Hematopoietic multipotent progenitor cell treated with erythropoietin and hydrocortisone succinate and interleukin-3 and kit ligand, for 8 days (in vitro differentiated cells): ENCODE data around the gene GRM1.

Experiments
- DNase-seq: peaks from one replicate; pipeline ENCODE4 v3.0.0-alpha.2; 2015

GRM1 gene

DNA sequence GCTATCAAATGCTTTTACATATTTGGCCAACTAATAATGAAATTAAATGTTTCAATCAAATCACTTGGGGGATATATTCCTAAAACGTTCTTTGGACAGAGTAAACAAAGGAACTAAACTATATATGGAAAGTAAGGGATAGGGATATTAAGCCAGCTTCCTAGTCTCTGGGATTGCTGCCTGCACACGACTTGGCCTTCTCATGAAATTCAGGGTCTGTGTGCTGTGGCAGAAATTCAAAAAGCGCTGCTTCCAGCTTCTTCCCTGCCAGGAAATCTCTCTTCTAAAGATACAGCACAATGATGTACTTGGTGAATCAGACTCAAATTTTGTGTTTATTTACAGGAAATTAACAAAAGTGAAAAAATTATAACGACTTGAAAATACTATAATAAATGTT is 308.5 kb downstream of the GRM1 start:
- DNase-seq, result no peak

DNA sequence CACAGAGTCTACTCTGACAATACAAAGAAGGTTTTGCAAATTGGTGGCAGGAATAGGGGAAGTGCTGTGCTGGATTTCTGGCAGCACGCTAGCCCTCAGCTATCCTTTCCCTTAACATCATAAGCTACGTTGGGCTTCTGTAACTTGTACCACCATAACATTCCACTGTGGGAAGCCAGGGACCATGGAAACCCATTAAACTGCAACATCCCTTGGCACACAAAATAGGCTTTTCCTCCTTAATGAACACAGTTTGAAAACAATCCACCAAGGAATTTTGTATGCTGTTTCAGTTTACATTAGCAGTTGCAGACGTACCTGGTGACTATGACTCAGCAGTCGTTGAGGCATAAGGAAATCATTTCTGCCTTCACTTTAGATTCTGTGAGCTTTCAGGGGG is 310.9 kb downstream of the GRM1 start:
- no peak for DNase-seq

DNA sequence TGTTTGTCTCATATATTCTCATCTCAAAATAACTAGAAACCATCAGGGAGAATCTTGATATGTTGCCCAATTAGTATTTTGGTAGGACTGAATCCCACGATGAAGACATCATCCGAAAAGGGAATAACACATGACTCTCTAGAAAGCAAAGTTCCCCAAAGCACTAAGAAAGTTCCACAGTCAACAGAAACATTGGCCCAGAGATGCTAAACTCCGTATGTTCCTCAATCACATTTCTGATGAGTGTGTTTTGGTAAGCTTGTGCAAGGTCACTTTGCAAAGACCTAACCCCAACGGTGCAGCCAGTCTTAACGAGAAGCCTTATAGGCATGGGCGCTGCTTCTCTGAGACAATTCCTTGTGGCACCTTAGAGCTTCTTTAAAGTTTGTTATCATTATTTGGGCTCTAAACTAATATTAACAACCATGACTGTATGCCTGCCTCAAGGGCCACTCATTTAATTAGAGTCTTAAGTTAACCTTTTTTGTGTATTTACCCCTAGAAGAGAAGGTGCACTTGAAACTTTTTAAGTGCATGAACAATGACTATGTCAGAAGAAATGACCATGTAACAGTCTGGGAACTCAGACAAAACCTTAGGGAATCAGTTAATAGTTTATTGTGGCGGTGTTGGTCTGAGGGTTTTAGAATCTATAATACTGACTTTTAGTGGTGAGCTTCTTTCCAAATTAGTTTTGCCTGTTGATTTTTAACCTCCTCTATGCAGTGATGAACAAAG is 312.8 kb downstream of the GRM1 start:
- no peak for DNase-seq

DNA sequence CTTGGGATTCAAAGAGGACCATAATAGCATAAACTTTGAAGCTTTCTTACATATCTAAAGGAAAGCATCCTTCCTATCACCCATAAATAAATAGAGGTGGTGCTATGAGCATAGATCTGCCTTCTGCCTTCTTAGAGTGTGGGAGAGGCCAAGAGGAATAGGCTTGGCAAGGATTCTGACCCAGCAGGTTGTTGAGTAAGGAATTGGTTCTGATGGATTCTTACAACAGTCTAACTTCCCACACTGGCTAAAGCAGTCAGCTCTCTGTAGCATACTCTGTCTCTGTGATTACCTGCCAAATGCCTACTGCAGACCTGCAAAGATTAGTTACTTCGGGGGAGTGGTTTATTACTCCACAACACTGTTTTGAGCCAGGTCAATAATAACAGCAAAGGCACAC is 316.7 kb downstream of the GRM1 start:
- DNase-seq, result no peak

DNA sequence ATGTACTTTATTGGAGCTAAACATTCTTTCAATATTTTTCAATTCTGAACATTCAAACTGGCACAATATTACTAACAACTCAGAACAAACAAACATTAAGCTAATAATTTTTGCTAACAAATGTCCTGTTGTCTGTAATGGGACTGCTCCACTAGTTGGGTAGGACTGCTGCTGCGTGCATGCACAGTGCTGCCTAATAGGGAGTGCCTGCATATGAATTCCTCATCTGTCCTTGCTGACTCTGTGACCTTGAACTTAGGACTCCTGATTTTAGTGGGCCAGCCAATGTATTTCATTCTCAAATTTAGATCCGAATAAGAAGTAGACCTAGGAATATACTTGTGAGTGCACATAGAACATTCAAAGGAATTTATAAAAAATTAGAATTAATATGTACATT is 318.2 kb downstream of the GRM1 start:
- no peak for DNase-seq

DNA sequence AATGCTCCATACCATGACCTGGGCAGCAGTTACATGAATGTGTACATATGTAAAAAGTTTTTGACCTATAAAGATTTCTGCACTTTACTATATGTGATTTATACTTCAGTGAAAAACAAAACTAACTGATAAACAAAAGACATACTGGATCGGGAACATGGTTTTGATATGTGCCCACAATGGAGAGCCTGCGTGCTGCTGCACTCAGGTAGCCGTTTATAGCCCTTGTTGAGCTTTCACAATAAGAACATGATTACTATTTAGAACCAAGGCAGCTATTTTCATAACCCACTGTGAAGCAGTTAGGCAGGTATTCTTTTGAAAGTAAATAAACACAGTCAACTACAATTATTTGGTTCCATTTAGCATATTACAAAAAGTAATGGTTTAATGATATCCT is 318.8 kb downstream of the GRM1 start:
- DNase-seq, result no peak

DNA sequence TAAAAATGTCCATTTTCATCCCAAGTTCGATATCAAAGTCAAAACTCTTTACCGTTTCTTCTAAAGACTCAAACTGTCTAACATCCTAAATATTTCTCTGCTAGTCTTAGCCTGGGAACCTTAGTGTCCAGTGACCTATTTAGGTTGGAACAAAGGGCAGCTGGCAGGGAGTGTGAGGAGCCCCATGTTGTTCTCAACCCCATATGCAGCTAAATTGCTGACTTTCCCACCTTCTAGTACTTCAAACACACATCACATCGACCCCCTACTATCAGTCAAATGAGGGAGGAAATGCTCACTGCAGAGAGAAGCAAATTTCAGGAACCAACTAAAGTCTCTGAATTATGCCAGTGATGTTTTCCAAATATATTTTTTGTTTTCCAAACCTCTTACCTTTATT is 322.2 kb downstream of the GRM1 start:
- DNase-seq, result no peak

DNA sequence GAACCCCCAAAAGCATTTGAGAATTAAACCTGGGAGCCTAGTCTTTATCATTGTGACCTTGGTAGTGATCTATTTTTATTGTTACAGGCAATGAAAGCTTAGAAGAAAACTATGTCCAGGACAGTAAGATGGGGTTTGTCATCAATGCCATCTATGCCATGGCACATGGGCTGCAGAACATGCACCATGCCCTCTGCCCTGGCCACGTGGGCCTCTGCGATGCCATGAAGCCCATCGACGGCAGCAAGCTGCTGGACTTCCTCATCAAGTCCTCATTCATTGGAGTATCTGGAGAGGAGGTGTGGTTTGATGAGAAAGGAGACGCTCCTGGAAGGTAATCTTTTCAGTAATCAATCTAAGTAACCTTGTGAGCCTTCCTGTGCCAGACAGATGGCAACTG is 323.3 kb downstream of the GRM1 start:
- DNase-seq, result no peak

DNA sequence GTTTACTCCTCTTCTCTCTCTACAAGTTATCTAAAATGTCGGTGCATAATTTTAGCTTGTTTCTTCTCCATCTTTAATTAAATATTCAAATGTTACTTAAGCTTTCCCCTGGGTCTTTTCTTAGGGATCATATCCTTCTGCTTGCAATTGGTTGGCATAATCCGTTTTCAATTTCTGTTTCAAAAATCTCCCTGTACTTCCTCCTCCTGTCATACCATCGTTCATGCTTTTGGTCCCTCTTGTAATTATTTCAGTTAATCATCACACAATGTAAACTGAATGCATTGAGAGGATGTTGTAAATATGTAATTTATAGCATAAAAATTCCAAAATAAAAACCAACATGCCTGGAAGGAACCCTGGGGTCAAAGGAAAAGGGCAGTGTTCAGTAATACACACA is 325.6 kb downstream of the GRM1 start:
- no peak for DNase-seq

DNA sequence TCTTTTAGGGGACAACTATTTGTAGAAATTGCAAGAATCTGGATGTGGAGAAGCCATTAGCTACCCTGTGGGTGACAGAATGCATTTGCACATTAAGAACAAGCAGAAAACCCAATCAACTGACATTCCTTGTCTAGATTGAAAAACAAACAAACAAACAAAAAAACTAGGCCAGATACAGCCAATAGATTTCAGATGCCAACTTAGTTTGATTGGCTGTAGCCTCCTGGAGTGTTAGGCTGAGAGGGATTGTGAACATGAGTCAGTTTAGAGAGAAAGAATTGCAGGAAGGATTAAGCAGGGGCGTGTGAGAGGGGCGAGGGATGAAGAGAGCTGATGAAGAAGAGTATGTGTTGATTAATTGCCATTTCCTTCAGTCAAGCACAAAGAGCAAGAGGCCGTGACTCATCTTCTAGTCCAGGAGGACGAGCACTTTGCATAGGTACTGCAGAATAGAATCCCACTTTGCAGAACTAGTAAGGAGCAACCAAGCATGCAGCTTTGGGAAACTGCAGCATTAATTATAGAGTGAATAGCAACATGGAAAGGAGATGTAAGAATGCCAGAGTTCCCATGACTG is 326.7 kb downstream of the GRM1 start:
- no peak for DNase-seq

DNA sequence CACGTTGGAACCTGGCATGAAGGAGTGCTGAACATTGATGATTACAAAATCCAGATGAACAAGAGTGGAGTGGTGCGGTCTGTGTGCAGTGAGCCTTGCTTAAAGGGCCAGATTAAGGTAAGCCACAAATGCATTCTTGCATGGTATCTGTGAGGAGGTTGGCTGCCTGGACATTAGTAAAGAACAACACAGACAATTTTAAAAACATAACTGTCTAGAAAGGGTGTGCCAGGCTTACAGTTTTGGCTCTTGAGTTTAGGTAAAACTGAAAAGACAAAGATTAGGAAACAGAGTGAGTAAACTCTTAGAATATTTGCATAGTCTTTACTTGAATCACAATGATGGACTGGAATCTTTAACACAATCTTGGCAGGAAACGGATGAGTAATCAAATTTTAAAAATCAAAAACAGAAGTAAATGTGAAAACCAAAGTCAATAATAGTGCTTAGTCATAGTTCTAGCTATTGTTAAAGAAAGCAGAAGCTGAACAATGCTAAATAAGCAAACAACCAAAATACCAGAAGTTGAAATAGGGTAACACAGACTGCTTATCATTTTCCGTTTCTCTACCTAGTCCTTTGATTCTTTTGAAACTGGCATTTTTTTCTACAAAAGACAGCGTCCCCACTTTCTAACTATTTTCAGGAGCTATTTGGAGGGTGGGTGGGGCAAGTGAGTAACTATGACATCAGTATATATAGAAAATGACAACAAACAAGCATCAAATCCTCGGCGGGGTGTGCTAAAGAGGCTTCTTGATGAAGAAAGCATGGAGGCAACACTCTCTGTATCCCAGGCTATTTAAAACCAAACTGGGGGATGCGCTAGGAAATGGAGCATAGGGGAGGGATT is 328.9 kb downstream of the GRM1 start:
- DNase-seq, result peak; percentile 6

DNA sequence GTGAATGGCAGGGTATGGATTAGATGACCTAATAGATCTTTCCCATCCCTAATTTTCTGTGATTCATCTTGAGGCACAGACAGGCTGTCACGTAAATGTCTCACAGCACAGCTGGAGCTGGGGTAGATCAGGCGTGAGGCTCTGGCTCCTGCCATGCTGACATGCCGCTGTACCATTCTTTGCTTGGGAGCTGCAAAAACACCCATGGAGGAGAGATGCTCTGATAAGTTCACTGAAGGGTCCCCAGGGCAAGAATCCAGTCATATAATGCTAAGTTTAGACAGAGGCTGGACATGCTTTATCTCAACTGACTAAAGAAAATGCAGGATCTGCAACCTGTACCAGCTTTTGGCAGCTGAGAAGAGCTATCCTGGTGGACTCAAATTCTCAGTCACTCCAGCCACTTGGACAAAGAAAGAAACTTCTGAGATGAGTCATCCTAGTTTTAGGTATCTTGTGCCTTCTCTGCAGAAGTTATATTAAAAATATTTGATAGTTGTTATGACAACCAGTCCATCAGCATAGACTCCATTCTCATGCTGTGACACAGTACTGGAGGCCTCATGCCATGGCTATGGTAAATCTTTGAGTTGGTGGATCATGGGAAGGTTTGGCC is 329.7 kb downstream of the GRM1 start:
- no peak for DNase-seq

DNA sequence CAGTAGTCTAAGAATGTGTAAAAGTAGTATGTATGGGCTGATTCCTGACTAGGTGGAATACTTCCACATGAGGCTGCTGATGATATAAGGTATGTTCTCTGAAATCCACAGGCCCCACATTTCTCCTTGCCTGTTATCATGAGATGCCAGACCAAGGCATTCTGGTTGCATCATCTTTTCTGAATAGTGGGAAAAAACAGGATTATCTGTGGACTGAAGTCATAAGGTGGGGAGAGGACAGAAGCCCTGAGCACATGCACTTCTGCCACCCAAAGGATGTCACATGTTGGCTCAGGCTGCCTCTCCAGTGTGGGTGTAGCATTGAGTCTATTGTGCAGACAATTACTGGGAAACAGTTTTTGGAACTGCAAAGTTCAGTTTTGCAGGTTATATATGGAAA is 330.3 kb downstream of the GRM1 start:
- no peak for DNase-seq

DNA sequence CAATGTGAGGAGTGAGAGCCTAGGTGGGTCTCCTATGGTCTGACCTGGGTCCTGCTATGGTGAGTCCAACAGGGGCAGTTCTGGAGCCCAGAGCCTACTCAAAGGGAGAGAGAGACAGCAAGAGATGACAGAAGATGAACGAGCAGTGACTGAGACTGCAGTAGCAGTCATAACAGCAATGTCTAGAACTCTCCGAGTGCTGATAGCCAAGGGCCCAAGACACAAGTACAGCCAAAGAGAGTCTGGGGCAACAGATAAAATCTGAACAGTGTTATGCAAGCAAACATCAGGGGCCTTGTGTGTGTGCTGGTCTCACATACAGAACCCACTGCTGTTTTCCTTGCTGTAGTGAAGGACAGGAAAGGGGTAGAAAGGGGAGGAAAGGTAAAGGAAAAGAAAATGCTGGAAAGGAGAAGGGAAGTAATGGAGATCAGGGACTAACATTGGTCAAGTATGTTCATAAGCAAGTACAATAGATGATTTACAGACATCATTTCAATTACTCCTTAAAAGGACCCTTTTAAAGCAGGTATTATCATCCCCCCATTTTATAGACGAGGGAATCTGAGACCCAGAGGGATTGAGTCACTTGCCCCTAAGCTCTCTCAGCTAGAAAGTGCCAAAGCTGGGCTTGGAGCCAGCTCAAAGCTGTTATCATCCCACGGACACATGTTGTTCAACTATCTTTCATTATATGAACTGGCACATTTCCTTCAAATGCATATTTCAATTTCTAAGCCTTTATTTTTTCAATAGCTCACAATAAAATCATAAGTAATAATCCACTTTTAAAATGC is 332.5 kb downstream of the GRM1 start:
- peak; percentile 78 for DNase-seq

DNA sequence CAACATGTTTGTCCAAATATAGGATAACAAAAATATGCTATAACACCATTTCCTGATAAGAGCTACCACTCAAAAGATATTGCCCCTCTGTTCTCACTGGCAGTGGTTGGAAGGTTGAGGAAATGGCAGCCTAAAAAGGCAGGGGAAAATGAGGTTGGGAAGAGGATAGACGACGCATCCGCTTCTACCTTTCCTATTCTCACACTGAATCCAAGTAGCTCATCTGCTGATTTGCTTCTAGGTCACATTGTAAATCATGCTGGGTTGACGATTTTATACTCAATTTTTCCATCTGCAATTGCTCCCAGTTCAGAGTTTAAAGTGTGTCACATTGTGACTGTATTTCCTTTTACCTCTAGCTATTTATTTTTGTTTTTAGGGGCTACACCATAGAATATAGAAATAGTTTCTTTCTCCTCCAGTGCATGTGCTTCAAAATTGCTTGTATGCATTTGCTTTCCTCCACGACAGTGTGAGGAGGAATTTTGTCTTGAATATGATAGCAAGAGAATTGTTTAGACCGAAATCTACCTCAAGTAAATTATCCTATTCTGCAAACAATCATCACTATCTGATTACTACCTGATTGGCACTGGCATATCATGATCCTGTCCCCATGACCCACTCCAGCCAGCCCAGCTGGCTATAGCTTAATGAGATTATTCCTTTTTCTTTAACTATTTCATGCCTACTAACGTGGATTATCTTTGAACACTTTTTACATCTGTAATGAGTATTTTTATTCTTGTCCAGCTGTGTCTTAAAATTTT is 335.2 kb downstream of the GRM1 start:
- DNase-seq, result no peak

DNA sequence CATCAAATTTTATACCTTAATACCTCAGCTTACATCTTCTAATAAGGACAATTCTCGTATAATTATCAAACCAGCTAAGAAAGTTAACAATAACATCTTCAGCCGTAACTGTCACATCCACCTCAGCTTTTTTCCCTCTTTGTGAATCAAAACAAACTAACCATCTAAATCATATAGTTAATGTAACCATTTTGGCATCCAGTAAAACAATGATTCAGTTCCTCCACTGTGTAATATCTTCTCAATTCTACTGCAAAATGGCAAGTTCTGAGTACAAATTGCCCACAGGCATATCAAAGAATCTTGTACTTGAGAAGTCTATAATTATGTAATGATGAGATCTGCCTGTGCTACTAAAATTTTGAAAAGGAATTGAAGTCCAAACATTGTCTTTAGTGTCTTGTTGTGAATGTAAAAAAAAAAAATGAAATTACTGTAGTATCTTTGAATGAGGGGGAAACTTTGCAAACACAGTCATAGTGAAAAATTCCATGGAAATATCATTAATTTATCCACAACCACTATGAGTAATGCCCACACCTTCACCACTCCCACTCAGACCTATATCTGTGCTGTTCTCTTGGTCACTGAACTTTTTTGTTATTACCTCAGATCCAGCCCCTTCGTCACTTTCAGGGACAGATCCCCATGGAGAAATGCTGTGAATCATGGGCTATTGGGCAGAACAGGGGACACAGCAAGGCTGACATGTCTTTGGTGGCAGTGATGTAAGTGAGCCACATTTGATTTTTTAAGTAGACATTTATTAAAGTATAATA is 336.1 kb downstream of the GRM1 start:
- DNase-seq, result no peak

DNA sequence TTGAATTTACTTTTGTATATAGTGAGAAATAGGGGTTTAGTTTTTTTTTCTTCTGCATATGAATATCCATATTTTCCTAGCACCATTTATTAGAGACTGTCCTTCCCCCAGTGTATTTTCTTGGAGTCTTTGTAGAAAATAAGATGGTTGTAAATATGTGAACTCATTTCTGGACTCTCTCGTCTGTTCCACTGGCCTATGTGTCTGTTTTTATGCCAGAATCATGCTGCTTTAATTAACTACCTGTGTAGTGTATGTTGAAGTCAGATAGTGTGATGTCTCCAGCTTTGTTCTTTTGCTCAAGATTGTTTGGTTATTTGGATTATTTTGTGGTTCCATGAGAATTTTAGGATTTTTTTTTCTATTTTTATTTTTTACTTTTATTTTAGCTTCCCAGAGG is 338.2 kb downstream of the GRM1 start:
- no peak for DNase-seq

DNA sequence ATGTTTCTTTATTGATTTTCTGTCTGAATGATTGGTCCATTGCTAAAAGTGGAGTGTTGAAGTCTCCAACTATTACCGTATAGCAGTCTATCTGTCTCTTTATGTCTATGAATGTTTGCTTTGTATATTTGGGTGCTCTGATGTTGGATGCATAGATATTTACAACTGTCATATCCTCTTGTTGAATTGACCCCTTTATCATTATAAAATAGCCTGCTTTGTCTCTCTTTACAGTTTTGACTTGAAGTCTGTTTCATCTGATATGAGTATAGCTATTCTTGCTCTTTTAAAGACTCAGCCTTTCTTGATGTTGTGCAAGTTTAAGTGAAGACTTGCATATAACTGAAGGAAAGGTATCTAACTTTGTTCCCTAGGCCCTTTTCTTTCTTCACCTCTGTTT is 341.0 kb downstream of the GRM1 start:
- no peak for DNase-seq

DNA sequence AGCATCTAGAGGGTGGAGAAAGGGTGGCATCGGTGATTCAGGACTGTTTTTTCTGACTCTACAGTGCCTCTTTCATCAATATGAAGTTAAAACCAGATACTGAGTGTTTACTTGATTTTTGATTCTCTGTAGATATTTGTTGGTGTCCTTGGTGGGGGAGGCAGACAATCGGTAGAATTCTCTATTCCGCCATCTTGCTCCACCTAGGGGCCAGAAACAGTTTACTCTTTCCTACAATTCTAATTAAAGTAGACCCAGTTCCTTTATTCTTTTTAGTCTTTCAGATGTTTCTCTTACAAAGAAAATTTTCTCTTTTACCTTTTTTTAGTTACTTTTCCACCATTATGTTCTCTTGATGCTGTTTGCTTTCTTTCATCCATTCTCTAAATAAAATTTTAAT is 352.6 kb downstream of the GRM1 start:
- no peak for DNase-seq

DNA sequence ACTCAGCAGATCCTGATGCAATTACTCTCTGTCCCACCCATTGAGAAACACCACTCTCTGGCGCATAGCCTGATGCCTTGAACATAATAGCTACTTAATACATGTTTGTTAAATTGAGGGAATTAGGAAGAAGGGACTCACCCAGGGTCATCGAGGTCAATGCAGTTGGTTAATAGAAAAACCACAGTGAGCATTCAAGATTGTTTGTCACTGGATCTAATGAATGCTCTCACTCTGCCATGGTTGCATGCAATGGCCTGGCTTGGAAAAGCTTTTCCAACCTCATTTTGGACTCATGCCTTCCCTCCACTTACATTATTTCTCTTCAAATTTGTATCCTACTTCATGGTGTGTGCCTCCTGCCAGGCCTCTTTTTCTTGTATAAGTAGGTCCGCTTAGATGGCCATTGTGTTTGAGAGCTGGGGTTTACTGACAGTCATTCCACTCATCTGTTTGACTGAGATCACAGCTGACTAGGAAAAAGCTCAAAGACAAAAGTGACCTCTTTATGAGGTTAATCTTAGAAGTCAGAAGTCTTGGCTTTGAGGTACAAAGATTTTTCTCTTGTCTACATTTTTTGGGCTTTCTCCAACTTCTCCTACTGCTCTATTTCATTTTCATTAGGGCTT is 360.0 kb downstream of the GRM1 start:
- no peak for DNase-seq

DNA sequence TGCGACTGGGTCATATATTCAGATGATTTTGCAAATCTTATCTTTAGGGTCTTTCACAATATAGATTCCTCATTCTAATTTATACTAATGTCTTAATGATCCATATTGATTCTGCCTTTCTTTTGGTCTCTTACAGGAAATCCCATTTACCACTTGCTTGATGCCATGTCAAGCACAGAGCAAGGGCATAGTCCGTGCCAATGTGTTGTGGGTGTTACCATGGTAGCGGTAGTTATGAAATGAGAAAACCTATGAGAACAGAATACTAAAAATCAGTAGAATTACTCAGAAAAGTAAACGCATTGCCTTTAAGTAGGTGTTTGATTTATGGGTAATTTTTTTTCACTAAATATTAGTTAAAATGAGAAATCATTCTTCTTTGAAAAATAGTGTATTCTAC is 360.9 kb downstream of the GRM1 start:
- DNase-seq, result no peak
